Measurements from ENCODE around the gene SLC5A10.

DNA sequence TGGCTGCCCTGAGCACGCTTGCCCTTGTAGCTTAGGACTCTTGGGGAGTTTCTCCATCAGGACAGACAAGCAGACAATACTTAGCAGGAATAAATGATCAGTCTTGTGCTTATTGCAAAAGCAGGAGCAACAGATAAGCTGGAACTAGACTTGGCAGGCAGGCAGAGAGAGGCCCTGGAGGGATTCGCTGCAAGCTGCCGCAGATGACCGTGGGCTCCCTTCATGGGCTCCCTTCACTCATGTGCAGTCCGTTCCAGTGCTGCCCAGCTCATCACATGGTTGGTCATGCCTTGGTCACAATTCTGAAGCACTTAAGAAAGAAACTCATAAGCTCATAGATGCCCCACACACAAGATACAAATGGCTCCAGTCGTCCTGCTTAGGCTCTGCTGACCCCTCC lies 2.4 kb upstream of the SLC5A10 start:
- TF ChIP-seq POLR2A (IDR thresholded peaks at IDR 0.05; ENCODE audit: low read depth, low read length), result no peak
- TF ChIP-seq TAF1 (IDR thresholded peaks at IDR 0.05; ENCODE audit: borderline replicate concordance, low read depth, low read length), result no peak
